ENCODE measurements around the gene ARMH3.

The ARMH3 gene

GRCh38 chr10:101972761-101973160, 83.2 kb downstream of the ARMH3 start:
- Histone ChIP-seq H3K4me1 (ENCODE audit: control insufficient read depth in 1 of 2, insufficient read depth in 1 of 2, low read depth in 1 of 2, low read length in 1 of 2) (peaks cover 29 to 31% of the 10 kb centered on the region in 2 experiments), H3K27ac (no peak overlapping the region), H3K36me3 (peaks cover 9% of the 10 kb centered on the region)

GRCh38 chr10:101969412-101969922, 86.5 kb downstream of the ARMH3 start:
- Histone ChIP-seq H3K4me1 (ENCODE audit: control insufficient read depth in 1 of 2, insufficient read depth in 1 of 2, low read depth in 1 of 2, low read length in 1 of 2) (peaks cover 30 to 31% of the 10 kb centered on the region in 2 experiments), H3K9me3 (no peaks in the 10 kb centered on the region), H3K27ac (peak overlapping the region; percentile 66), H3K27me3 (no peaks in the 10 kb centered on the region), H3K36me3 (peaks cover 9% of the 10 kb centered on the region), H3K4me3 (ENCODE audit: low read depth in 1 of 2, low read length in 1 of 2) (no peak overlapping the region)
- TF ChIP-seq CTCF (IDR thresholded peaks at IDR 0.05): no peak

More at GRCh38 chr10:101972761-101973160, 83.2 kb downstream of the ARMH3 start:
- no peak for TF ChIP-seq CTCF (IDR thresholded peaks at IDR 0.05)
- no peaks in the 10 kb centered on the region for H3K9me3 ChIP-seq
- H3K27me3 ChIP-seq: no peaks in the 10 kb centered on the region
- no peak overlapping the region for H3K4me3 ChIP-seq (ENCODE audit: low read depth in 1 of 2, low read length in 1 of 2)

- Histone ChIP-seq H3K4me1 (ENCODE audit: control insufficient read depth in 1 of 2, insufficient read depth in 1 of 2, low read depth in 1 of 2, low read length in 1 of 2) (peaks cover 26% of the 10 kb centered on the region in 2 experiments), H3K27me3 (no peaks in the 10 kb centered on the region), H3K4me3 (ENCODE audit: low read depth in 1 of 2, low read length in 1 of 2) (no peak overlapping the region), H3K27ac (peak overlapping the region; percentile 66), H3K9me3 (no peaks in the 10 kb centered on the region), H3K36me3 (peaks cover 9% of the 10 kb centered on the region)
- no peak for TF ChIP-seq CTCF (IDR thresholded peaks at IDR 0.05)
These were observed 87.0 kb downstream of the ARMH3 start for GRCh38 chr10:101968940-101969321.

GRCh38 chr10:101968286-101968939, 87.6 kb downstream of the ARMH3 start:
- peak overlapping the region; percentile 66 for H3K27ac ChIP-seq
- peaks cover 20 to 21% of the 10 kb centered on the region in 2 experiments for H3K4me1 ChIP-seq (ENCODE audit: control insufficient read depth in 1 of 2, insufficient read depth in 1 of 2, low read depth in 1 of 2, low read length in 1 of 2)
- H3K9me3 ChIP-seq: no peaks in the 10 kb centered on the region
- TF ChIP-seq CTCF (IDR thresholded peaks at IDR 0.05): no peak
- H3K4me3 ChIP-seq (ENCODE audit: low read depth in 1 of 2, low read length in 1 of 2): no peak overlapping the region
- H3K36me3 ChIP-seq: peaks cover 9% of the 10 kb centered on the region
- H3K27me3 ChIP-seq: no peaks in the 10 kb centered on the region

GRCh38 chr10:101967713-101968112, 88.3 kb downstream of the ARMH3 start:
- peaks cover 12% of the 10 kb centered on the region for H3K36me3 ChIP-seq
- no peak overlapping the region for H3K27ac ChIP-seq
- no peaks in the 10 kb centered on the region for H3K27me3 ChIP-seq
- H3K4me3 ChIP-seq (ENCODE audit: low read depth in 1 of 2, low read length in 1 of 2): no peak overlapping the region
- TF ChIP-seq CTCF (IDR thresholded peaks at IDR 0.05): no peak
- peaks cover 19% of the 10 kb centered on the region in 2 experiments for H3K4me1 ChIP-seq (ENCODE audit: control insufficient read depth in 1 of 2, insufficient read depth in 1 of 2, low read depth in 1 of 2, low read length in 1 of 2)
- H3K9me3 ChIP-seq: no peaks in the 10 kb centered on the region

Measured in neutrophil (primary cell).